Cardiac fibroblast (primary cell): ENCODE measurements around the gene PDIK1L.
"Not testable (repeated sequence)": the region's sequence is repeated elsewhere in the genome, so short reads cannot be mapped to it uniquely, and the experiment has no call there.

ENCODE experiments used
- DNase-seq, 2 donors: peaks; one replicate each; pipeline versions ENCODE4 v3.0.0 to v3.0.0-alpha.2; 2010; ENCODE audit warnings: low read depth in 2 of 2
- H3K4me3 ChIP-seq, 2 donors: replicated peaks in 1 of 2; 1 replicate in 1 of 2; 2 replicates in 1 of 2; pipeline ENCODE4 v1.5.1; 2011; ENCODE audit warnings: low read depth in 2 of 2, low read length in 2 of 2, mild to moderate bottlenecking in 2 of 2, moderate library complexity in 1 of 2
- CTCF ChIP-seq: IDR thresholded peaks from one replicate; pipeline ENCODE4 v1.5.1; 2011; ENCODE audit warnings: low read depth, mild to moderate bottlenecking, low read length, inconsistent platforms

PDIK1L gene

GRCh38 chr1:26084844-26085243, 26.8 kb upstream of the PDIK1L start:
- DNase-seq = no peak
- no peak for TF ChIP-seq CTCF
- H3K4me3 ChIP-seq = no peak overlapping the region

GRCh38 chr1:26089125-26089524, 22.5 kb upstream of the PDIK1L start:
- DNase-seq = no peak
- no peak for TF ChIP-seq CTCF
- no peak overlapping the region for H3K4me3 ChIP-seq

- DNase-seq = no peak
- no peak overlapping the region for H3K4me3 ChIP-seq
- no peak for TF ChIP-seq CTCF
Observed at GRCh38 chr1:26090893-26091292, 20.7 kb upstream of the PDIK1L start.

GRCh38 chr1:26092422-26092821, 19.2 kb upstream of the PDIK1L start:
- no peak overlapping the region for H3K4me3 ChIP-seq
- DNase-seq = no peak
- TF ChIP-seq CTCF = no peak

- not testable (repeated sequence) for H3K4me3 ChIP-seq, DNase-seq
Observed at GRCh38 chr1:26093569-26093968, 18.1 kb upstream of the PDIK1L start.

GRCh38 chr1:26094076-26094669, 17.5 kb upstream of the PDIK1L start:
- TF ChIP-seq CTCF = no peak
- DNase-seq = peak in 1 of 2 donors; percentile 74
- no peak overlapping the region for H3K4me3 ChIP-seq

- DNase-seq = peak; percentile 32 to 80
- H3K4me3 ChIP-seq = no peak overlapping the region
- TF ChIP-seq CTCF = peak; percentile 9
Observed at GRCh38 chr1:26094677-26095383, 16.8 kb upstream of the PDIK1L start.
